T-helper 1 cell treated with Interleukin-12 subunit alpha and Interleukin-12 subunit beta and Interleukin-4 antibody, amounts not matched to agents 30 μg/mL and 1 μg/mL, for 36 hours (primary cell): ENCODE results near the gene MCCD1.
"Not testable (repeated sequence)": the region's sequence is repeated elsewhere in the genome, so short reads cannot be mapped to it uniquely, and the experiment has no call there.

Experiments used
- H3K27ac Mint-ChIP-seq: one replicate; pipeline ENCODE4 v1.8.0; 2021; ENCODE audit warnings: mild to moderate bottlenecking, mixed read lengths
- H3K27me3 Mint-ChIP-seq: one replicate; pipeline ENCODE4 v1.8.0; 2021; ENCODE audit warnings: low read depth, mixed read lengths
- H3K36me3 Mint-ChIP-seq: one replicate; pipeline ENCODE4 v1.8.0; 2021; ENCODE audit warnings: low read depth, mixed read lengths
- H3K4me1 Mint-ChIP-seq: one replicate; pipeline ENCODE4 v1.8.0; 2021; ENCODE audit warnings: low read depth, mixed read lengths
- H3K4me3 Mint-ChIP-seq: one replicate; pipeline ENCODE4 v1.8.0; 2021; ENCODE audit warnings: mild to moderate bottlenecking, moderate library complexity, mixed read lengths
- H3K9me3 Mint-ChIP-seq: one replicate; pipeline ENCODE4 v1.8.0; 2021; ENCODE audit warnings: mixed read lengths

Gene MCCD1

GRCh38 chr6:31545291-31545690, 16.5 kb downstream of the MCCD1 start:
- Mint-ChIP-seq H3K27ac (no peak overlapping the region), H3K4me3 (no peak overlapping the region), H3K27me3 (no peaks in the 10 kb centered on the region), H3K9me3 (no peaks in the 10 kb centered on the region), H3K36me3 (peaks cover 15% of the 10 kb centered on the region), H3K4me1 (peaks cover 37% of the 10 kb centered on the region)

DNA sequence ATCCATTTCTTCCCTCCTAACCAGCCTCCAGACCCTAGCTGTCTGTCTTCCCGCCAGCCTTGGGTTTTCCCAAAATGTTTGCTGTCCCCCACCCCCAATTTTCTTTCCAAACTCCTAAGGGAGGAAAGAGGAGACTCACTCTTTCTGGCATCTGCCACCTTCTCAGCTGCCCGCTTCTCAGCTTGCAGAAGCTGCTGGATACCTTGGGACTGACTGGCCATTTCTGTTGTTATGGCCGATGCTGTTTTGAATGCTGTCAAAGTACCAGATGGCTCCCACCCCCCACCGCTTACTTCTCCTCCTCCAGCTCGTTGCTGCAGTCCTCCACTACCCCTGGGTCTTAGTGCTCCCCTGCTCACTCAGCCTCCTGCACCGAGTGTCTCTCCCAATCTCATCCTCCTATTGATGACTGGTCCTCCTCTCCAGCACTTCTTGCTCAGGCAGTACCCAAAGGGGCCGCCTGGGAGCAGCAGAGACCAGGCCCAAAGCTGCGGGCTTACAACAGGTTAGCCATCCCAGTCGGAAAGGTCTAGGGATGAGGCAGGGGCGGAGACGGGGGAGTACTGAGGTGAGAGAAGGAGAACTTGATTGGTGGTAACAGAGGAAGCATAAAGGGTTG, 17.7 kb downstream of the MCCD1 start, which contains the start of gene ATP6V1G2:
ATP6V1G2 (minus strand) TSS at position 270 of the 619 bp plus-strand sequence; CDS start at position 221, 49 bp downstream.
- Mint-ChIP-seq H3K27me3 (no peaks in the 10 kb centered on the region), H3K4me3 (peak within 1 kb of the TSS; percentile 92), H3K9me3 (no peaks in the 10 kb centered on the region), H3K27ac (peak within 1 kb of the TSS; percentile 90), H3K4me1 (peaks cover 38% of the 10 kb centered on the region), H3K36me3 (peaks cover 12% of the 10 kb centered on the region)

GRCh38 chr6:31546958-31547726, 18.4 kb downstream of the MCCD1 start, which contains the start of gene NFKBIL1:
NFKBIL1 (plus strand) TSS chr6:31547608; CDS start chr6:31547695, 87 bp downstream.
- Mint-ChIP-seq H3K36me3 (peaks cover 13% of the 10 kb centered on the region), H3K27me3 (no peaks in the 10 kb centered on the region), H3K4me3 (peak within 1 kb of the TSS; percentile 92), H3K27ac (peak within 1 kb of the TSS; percentile 90), H3K9me3 (no peaks in the 10 kb centered on the region), H3K4me1 (peaks cover 37% of the 10 kb centered on the region)

DNA sequence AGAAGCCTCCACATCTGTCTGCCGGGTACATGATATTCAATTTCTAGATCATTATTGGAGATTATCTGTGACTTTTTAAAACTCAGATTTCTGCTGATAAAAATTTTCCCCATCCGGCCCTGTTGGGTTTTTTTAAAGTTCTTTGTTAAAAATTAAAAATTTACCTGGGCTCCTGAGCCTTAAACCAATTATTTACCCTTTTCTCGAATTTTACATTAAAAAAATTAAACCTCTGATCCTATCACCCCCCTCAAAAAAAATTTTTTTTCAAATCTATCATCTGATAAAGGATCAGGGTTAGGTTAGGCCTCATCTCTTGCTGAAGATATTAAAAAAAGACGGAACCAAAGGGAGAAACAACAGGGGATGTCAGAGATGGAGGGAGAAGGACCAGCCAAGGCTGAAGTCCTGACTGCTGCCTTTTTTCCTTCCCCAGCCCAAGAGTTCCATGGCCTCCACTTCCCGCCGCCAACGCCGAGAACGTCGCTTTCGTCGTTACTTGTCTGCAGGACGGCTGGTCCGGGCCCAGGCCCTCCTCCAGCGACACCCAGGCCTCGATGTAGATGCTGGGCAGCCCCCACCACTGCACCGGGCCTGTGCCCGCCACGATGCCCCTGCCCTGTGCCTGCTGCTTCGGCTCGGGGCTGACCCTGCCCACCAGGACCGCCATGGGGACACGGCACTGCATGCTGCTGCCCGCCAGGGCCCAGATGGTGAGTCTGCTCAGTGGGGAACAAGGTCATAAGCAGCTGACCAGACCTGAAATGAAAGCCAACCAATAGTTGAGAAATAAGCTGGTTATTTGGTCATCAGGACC, 19.2 kb downstream of the MCCD1 start:
- no peaks in the 10 kb centered on the region for H3K27me3 Mint-ChIP-seq
- H3K4me3 Mint-ChIP-seq, result peak overlapping the region; percentile 92
- H3K4me1 Mint-ChIP-seq, result peaks cover 35% of the 10 kb centered on the region
- peaks cover 15% of the 10 kb centered on the region for H3K36me3 Mint-ChIP-seq
- peak overlapping the region; percentile 90 for H3K27ac Mint-ChIP-seq
- no peaks in the 10 kb centered on the region for H3K9me3 Mint-ChIP-seq

GRCh38 chr6:31548544-31548873, 19.7 kb downstream of the MCCD1 start:
- Mint-ChIP-seq H3K4me3 (no peak overlapping the region), H3K27ac (no peak overlapping the region), H3K36me3 (peaks cover 17% of the 10 kb centered on the region), H3K4me1 (peaks cover 30% of the 10 kb centered on the region), H3K27me3 (no peaks in the 10 kb centered on the region), H3K9me3 (no peaks in the 10 kb centered on the region)

- Mint-ChIP-seq H3K4me1 (peaks cover 33% of the 10 kb centered on the region), H3K36me3 (peaks cover 20% of the 10 kb centered on the region), H3K4me3 (peak overlapping the region; percentile 21), H3K27ac (peak overlapping the region; percentile 41)
- H3K9me3 Mint-ChIP-seq, H3K27me3 Mint-ChIP-seq: not testable (repeated sequence)
Observed at GRCh38 chr6:31551371-31551770, 22.6 kb downstream of the MCCD1 start.

GRCh38 chr6:31556307-31556706, 27.5 kb downstream of the MCCD1 start:
- Mint-ChIP-seq H3K27ac (no peak overlapping the region), H3K27me3 (peaks cover 8% of the 10 kb centered on the region), H3K4me3 (no peak overlapping the region), H3K9me3 (no peaks in the 10 kb centered on the region), H3K4me1 (peaks cover 45% of the 10 kb centered on the region), H3K36me3 (peaks cover 30% of the 10 kb centered on the region)

- Mint-ChIP-seq H3K27me3 (peaks cover 15% of the 10 kb centered on the region), H3K4me3 (no peak overlapping the region), H3K4me1 (peaks cover 50% of the 10 kb centered on the region), H3K36me3 (peaks cover 33% of the 10 kb centered on the region), H3K27ac (no peak overlapping the region), H3K9me3 (no peaks in the 10 kb centered on the region)
Observed at GRCh38 chr6:31557443-31558317, 28.9 kb downstream of the MCCD1 start.

GRCh38 chr6:31558318-31558625, 29.5 kb downstream of the MCCD1 start:
- no peak overlapping the region for H3K27ac Mint-ChIP-seq
- H3K4me1 Mint-ChIP-seq, result peaks cover 54% of the 10 kb centered on the region
- peaks cover 20% of the 10 kb centered on the region for H3K27me3 Mint-ChIP-seq
- no peaks in the 10 kb centered on the region for H3K9me3 Mint-ChIP-seq
- peaks cover 36% of the 10 kb centered on the region for H3K36me3 Mint-ChIP-seq
- H3K4me3 Mint-ChIP-seq, result peak overlapping the region; percentile 87

GRCh38 chr6:31558631-31559500, 30.1 kb downstream of the MCCD1 start:
- Mint-ChIP-seq H3K4me3 (peak overlapping the region; percentile 87), H3K27ac (peak overlapping the region; percentile 93), H3K9me3 (no peaks in the 10 kb centered on the region), H3K36me3 (peaks cover 37% of the 10 kb centered on the region), H3K27me3 (peaks cover 23% of the 10 kb centered on the region), H3K4me1 (peaks cover 56% of the 10 kb centered on the region)

- peak overlapping the region; percentile 93 for H3K27ac Mint-ChIP-seq
- peaks cover 56% of the 10 kb centered on the region for H3K4me1 Mint-ChIP-seq
- H3K36me3 Mint-ChIP-seq, result peaks cover 38% of the 10 kb centered on the region
Observed at GRCh38 chr6:31559606-31559957, 30.8 kb downstream of the MCCD1 start.

GRCh38 chr6:31559958-31560696, 31.4 kb downstream of the MCCD1 start:
- peaks cover 32% of the 10 kb centered on the region for H3K27me3 Mint-ChIP-seq
- H3K27ac Mint-ChIP-seq, result peak overlapping the region; percentile 93
- H3K36me3 Mint-ChIP-seq, result peaks cover 40% of the 10 kb centered on the region
- H3K9me3 Mint-ChIP-seq, result no peaks in the 10 kb centered on the region
- H3K4me1 Mint-ChIP-seq, result peaks cover 57% of the 10 kb centered on the region
- H3K4me3 Mint-ChIP-seq, result peak overlapping the region; percentile 87

More at GRCh38 chr6:31559606-31559957, 30.8 kb downstream of the MCCD1 start:
- Mint-ChIP-seq H3K27me3 (peaks cover 26% of the 10 kb centered on the region), H3K4me3 (peak overlapping the region; percentile 87), H3K9me3 (no peaks in the 10 kb centered on the region)

GRCh38 chr6:31560697-31561058, 31.9 kb downstream of the MCCD1 start:
- H3K9me3 Mint-ChIP-seq, result no peaks in the 10 kb centered on the region
- H3K27ac Mint-ChIP-seq, result peak overlapping the region; percentile 93
- H3K27me3 Mint-ChIP-seq, result peaks cover 37% of the 10 kb centered on the region
- H3K36me3 Mint-ChIP-seq, result peaks cover 42% of the 10 kb centered on the region
- H3K4me1 Mint-ChIP-seq, result peaks cover 57% of the 10 kb centered on the region
- peak overlapping the region; percentile 87 for H3K4me3 Mint-ChIP-seq
